Sigmoid colon (tissue), 7 donors: Measurements from ENCODE around the gene EMD. TPM values are rescaled to one million over a fixed set of nuclear protein-coding genes. Genes with fewer than 3 reads are reported as not detected.
A peak's percentile ranks its signal among the peaks of the same experiment; 100 is the strongest.
"Not testable (repeated sequence)": the region's sequence is repeated elsewhere in the genome, so short reads cannot be mapped to it uniquely, and the experiment has no call there.

Experiments
- DNase-seq: peaks from one replicate; pipeline ENCODE4 v3.0.0-alpha.2; 2019
- H3K27ac ChIP-seq, 4 donors: fragments of 200-600 bp; sonication (generic); one replicate each; pipeline ENCODE4 v1.5.1; 2016 to 2019; ENCODE audit warnings: mild to moderate bottlenecking in 1 of 4
- H3K27me3 ChIP-seq, 3 donors: fragments of 200-600 bp; sonication (generic); one replicate each; pipeline ENCODE4 v1.5.1; 2019; ENCODE audit warnings: mild to moderate bottlenecking in 1 of 3
- H3K36me3 ChIP-seq, 4 donors: fragments of 200-600 bp; sonication (generic); one replicate each; pipeline ENCODE4 v1.5.1; 2016 to 2019
- H3K4me1 ChIP-seq, 4 donors: fragments of 200-600 bp; sonication (generic); one replicate each; pipeline ENCODE4 v1.5.1; 2017 to 2019
- H3K4me3 ChIP-seq, 4 donors: fragments of 200-600 bp; sonication (generic); one replicate each; pipeline ENCODE4 v1.5.1; 2017 to 2019; ENCODE audit warnings: mild to moderate bottlenecking in 2 of 4, moderate library complexity in 1 of 4
- H3K9me3 ChIP-seq, 4 donors: fragments of 200-600 bp in 3 of 4; sonication (generic) in 3 of 4; one replicate each; pipeline versions ENCODE4 v1.5.1 to v1.6.1; 2013 to 2019
- EP300 ChIP-seq, 4 donors: sonication (generic); formaldehyde crosslinking; IDR thresholded peaks; one replicate each; pipeline ENCODE4 v1.6.1; 2017; ENCODE audit warnings: antibody characterized with exemption in 4 of 4
- POLR2A ChIP-seq, 2 donors: fragments of 450-650 bp; IDR thresholded peaks; one replicate each; pipeline ENCODE4 v1.6.1; 2016; ENCODE audit warnings: antibody characterized with exemption in 2 of 2, mild to moderate bottlenecking in 2 of 2, moderate library complexity in 2 of 2
- POLR2AphosphoS5 ChIP-seq, 4 donors: sonication (generic); formaldehyde crosslinking; IDR thresholded peaks; one replicate each; pipeline ENCODE4 v1.6.1; 2017; ENCODE audit warnings: antibody characterized with exemption in 4 of 4
- WGBS, 2 donors: extraction: QIAGEN DNeasy Blood & Tissue Kit; methylation state at CpG; one replicate each; pipeline ENCODE4 v1.1.7; 2013; 5-methylcytosine and 5-hydroxymethylcytosine counted together
- intact Hi-C: fragments of 100-400 bp; cut with DNase I; formaldehyde crosslinking; loops from one replicate; pipeline ENCODE4 v1.15.1; 2023
- polyA plus RNA-seq, 3 donors: library from polyadenylated mRNA; stranded (reverse); fragments of 200-250 nt; gene quantifications; one replicate each; pipeline ENCODE4 v1.2.3, GENCODE V29; 2013
- total RNA-seq, 4 donors: library from RNA; depleted of rRNA; stranded (reverse); fragments of >200 nt; gene quantifications; one replicate each; pipeline ENCODE4 v1.1.0, GENCODE V29; 2016
- TF ChIP-seq, protein P1 (sequence below), 4 experiments: fragments of 450-650 bp in 3 of 4; fragments of 200-600 bp in 1 of 4; IDR thresholded peaks; one replicate each; pipeline ENCODE4 v1.5.1; 2016 to 2019; ENCODE audit warnings: antibody characterized with exemption in 4 of 4, mild to moderate bottlenecking in 3 of 4, moderate library complexity in 2 of 4
- donor health status: healthy with polysubstance abuse.
- donor health status: Bipolar disorder and iron deficiency.
- donor health status: healthy.

Gene EMD
- total and polyA plus RNA-seq, 7 donors, result 40.7 to 87.9 (median 46.0) TPM

DNA sequence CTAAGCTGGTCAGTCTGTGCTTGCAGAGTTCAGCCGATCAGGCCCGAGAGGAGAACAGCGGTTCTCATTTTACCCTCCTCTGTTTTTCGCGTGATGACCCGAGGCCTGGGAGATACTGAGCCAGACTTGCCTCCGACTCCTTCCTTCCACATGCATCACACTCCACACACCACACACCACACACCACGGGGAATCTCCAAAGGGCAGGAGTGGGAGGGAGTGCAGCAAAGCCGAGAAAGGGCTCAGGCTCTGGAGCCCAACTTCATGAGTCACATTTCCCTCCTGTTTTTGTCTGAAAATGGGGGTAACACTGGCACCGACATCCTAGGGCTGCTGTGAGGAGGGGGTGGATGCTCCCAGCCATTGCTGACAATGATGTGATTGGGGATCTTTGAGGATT lies 44.6 kb upstream of the EMD start:
- Histone ChIP-seq H3K4me3 (no peak overlapping the region), H3K4me1 (no peaks in the 10 kb centered on the region), H3K9me3 (no peaks in the 10 kb centered on the region), H3K27ac (no peak overlapping the region), H3K27me3 (no peaks in the 10 kb centered on the region), H3K36me3 (no peaks in the 10 kb centered on the region)
- WGBS, 2 donors, result 79 to 84% methylated on average over 10 of the region's 10 CpGs
- TF ChIP-seq POLR2AphosphoS5 (IDR thresholded peaks at IDR 0.05) (no peak), EP300 (IDR thresholded peaks at IDR 0.05) (no peak), POLR2A (IDR thresholded peaks at IDR 0.05) (no peak)
- TF ChIP-seq, protein P1, sequence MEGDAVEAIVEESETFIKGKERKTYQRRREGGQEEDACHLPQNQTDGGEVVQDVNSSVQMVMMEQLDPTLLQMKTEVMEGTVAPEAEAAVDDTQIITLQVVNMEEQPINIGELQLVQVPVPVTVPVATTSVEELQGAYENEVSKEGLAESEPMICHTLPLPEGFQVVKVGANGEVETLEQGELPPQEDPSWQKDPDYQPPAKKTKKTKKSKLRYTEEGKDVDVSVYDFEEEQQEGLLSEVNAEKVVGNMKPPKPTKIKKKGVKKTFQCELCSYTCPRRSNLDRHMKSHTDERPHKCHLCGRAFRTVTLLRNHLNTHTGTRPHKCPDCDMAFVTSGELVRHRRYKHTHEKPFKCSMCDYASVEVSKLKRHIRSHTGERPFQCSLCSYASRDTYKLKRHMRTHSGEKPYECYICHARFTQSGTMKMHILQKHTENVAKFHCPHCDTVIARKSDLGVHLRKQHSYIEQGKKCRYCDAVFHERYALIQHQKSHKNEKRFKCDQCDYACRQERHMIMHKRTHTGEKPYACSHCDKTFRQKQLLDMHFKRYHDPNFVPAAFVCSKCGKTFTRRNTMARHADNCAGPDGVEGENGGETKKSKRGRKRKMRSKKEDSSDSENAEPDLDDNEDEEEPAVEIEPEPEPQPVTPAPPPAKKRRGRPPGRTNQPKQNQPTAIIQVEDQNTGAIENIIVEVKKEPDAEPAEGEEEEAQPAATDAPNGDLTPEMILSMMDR (IDR thresholded peaks at IDR 0.05), result no peak
- DNase-seq, result no peak
- intact Hi-C loops, result no loop called here

DNA sequence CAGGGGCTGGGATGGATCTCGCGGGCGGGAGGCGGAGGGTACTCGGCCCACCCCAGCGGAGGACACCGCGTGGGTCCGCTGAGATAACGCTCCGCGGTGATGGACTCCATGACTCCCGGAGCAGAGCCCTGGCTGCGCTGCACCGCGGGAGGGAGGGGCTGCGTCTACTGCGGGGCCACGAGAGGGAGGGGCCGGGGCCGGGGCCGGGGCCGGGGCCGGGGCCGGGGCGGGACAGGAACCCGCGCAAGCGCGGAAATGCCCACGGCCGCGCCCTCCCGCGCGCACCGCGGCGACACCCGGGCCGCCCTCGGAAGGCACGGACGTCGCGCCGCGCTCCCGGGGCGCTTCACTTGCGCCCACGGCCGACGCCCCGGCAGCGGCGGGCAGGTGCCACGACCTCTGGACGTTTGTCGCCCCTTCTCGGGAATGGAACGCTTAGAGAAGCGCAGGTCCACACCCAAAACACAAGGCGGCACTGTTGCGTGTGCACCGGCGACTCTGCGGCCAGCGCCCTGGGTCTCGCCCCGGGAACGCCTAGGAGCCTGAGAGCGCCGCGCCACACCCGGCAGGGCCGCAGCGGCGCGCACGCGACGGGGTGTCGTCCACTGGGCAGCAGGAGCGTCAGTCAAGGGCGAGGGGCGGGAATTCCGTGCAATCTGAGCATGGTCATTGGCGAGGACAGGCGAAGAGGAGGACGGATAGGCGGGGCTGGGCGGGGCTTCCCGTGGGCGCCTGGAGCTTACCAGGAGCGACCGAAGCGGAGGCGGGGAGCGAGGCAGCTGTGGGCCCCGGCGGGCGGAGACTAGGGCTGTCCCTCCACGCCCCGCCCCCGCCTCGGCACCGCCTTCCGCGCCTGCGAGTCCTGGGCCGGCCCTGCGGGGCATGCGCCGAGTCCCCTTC lies 37.4 kb upstream of the EMD start:
- WGBS, 2 donors, result 0% methylated on average over 18 to 20 of the region's 115 CpGs
- intact Hi-C loops, H3K36me3 ChIP-seq, H3K4me3 ChIP-seq, H3K27me3 ChIP-seq, DNase-seq, H3K9me3 ChIP-seq, H3K4me1 ChIP-seq: not testable (repeated sequence)
- peak overlapping the region in 2 of 4 donors; percentile 53 to 55 for H3K27ac ChIP-seq

DNA sequence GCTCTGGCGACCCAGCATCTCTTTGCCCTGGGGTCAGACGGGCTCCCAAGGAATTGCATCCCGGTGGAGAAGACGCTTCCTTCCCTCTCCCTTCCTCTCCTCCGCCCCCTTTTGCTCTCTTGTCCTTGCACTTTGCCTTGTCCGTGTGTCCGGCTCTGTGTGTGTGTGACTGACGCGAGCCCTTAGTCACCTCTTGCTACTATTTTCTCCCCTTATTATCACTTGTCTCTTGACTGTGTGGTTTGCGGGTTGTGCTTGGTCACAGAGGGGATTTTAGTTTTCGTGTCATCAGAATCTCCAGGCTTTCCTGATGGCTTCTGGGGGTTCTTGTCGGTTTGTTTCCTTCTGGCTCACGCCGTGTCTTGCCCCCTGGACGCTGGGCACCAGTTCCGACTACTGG lies 36.0 kb upstream of the EMD start:
- WGBS, 2 donors, result no CpG with 5 or more reads among the region's 16 CpGs
- H3K36me3 ChIP-seq, H3K4me3 ChIP-seq, H3K27me3 ChIP-seq, H3K27ac ChIP-seq, H3K4me1 ChIP-seq, DNase-seq, intact Hi-C loops, H3K9me3 ChIP-seq: not testable (repeated sequence)

DNA sequence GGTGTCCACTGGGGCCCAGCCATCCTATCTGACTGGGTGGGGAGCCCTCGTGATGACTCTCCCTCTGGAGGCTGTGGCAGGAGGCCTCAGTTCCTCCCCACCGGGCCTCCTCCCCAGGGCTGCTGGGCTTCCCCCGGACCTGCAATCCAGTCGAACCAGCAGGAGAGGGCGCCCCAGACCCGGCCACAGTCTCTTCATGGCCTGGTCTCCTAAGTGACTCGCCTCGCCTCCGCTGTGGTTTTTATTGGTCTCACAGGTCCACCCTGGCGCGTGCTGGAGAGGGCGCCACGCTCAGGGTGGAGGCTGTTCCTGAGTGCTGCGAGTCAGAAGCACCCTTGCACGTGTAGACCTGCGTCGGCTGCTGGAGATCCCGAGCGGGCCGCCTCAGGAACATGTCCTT lies 35.5 kb upstream of the EMD start:
- H3K36me3 ChIP-seq, DNase-seq, H3K4me3 ChIP-seq, H3K27me3 ChIP-seq, intact Hi-C loops, H3K27ac ChIP-seq, H3K4me1 ChIP-seq, H3K9me3 ChIP-seq: not testable (repeated sequence)
- no CpG with 5 or more reads among the region's 20 CpGs for WGBS, 2 donors

DNA sequence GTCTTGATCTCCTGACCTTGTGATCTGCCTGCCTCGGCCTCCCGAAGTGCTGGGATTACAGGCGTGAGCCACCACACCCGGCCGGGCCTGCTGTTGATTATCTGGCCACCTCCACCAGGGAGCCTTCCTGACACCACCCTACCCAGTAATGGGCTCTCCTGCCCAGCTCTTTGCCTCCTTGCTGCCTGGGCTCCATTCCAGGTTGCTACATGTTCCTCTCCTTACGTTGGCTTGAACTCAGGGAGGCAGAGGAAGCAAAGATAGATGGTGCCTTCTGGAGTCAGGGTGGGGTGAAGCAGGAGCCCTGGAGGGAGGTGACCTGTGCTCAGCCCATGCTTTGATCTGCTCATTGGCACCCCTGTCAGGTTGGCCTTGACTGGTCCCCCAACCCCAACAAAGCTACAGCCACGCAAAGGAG lies 31.0 kb upstream of the EMD start:
- WGBS, 2 donors, result 72 to 79% methylated on average over 7 of the region's 7 CpGs
- Histone ChIP-seq H3K4me1 (no peaks in the 10 kb centered on the region), H3K9me3 (no peaks in the 10 kb centered on the region), H3K36me3 (peaks cover 30 to 48% (median 39%) of the 10 kb centered on the region in 4 donors), H3K27me3 (no peaks in the 10 kb centered on the region), H3K4me3 (no peak overlapping the region), H3K27ac (peak overlapping the region; percentile 57 to 99 (median 98))
- intact Hi-C loops, result no loop called here
- DNase-seq, result peak; percentile 79
- TF ChIP-seq POLR2AphosphoS5 (IDR thresholded peaks at IDR 0.05), result peak; percentile 2 to 76 (median 68)
- TF ChIP-seq, protein P1 (IDR thresholded peaks at IDR 0.05), result no peak
- no peak for TF ChIP-seq EP300 (IDR thresholded peaks at IDR 0.05)

DNA sequence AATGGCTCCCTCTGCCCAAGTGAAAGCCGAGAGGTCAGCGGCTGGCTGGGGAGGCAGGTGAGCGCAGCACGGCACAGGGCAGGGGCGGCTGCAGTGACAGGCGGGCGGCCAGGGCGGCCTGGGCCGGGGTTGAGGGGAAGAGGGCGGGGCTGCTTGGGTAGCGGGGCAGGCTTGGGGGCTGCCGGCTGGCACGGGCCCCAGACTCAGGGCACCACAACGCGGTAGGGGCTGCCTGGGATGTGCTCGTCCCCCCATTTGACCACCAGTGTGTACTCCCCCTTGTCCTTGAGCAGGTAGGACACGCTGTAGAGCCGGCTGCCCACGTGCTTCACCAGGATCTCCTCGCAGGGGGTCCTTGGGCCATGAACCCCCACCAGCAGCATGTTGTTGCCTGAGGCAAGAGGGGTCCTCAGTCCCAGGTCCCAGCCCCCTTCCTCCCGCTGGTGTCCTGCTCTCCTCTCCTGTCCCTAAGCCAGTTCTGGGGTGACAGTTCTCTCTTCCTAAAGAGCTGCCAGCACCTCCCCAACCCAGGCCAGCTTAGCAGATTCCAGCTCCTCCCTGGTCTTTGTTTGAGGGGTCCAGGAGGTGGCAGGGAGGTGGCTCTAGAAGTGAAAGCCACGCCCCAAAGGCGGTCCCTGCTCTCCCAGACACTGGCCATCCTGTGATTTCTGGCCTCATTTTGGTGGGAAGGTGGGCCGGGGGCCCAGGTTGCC lies 30.3 kb upstream of the EMD start:
- Histone ChIP-seq H3K4me3 (no peak overlapping the region), H3K4me1 (no peaks in the 10 kb centered on the region), H3K9me3 (no peaks in the 10 kb centered on the region), H3K27me3 (no peaks in the 10 kb centered on the region), H3K36me3 (peaks cover 37 to 55% (median 45%) of the 10 kb centered on the region in 4 donors), H3K27ac (peak overlapping the region; percentile 57 to 99 (median 98))
- WGBS, 2 donors, result 92 to 95% methylated on average over 24 of the region's 24 CpGs
- peak; percentile 75 for DNase-seq
- peak; percentile 5 to 49 (median 22) for TF ChIP-seq POLR2AphosphoS5 (IDR thresholded peaks at IDR 0.05)
- no peak for TF ChIP-seq EP300 (IDR thresholded peaks at IDR 0.05)
- intact Hi-C loops, result no loop called here
